H1 (cell line): ENCODE results near the gene SCAF11. TPM values are rescaled to one million over a fixed set of nuclear protein-coding genes. Genes with fewer than 3 reads are reported as not detected.

Experiments used
- CTCF ChIA-PET: fragments of 300-600 bp; sonication (Branson Sonifier 250); formaldehyde crosslinking; loops from one replicate; lab custom pipeline; 2021; ENCODE audit not compliant: partially characterized antibody; lab: Charles Lee
- POLR2A ChIA-PET: fragments of 300-600 bp; sonication (Branson Sonifier 250); formaldehyde crosslinking; loops from one replicate; lab custom pipeline; 2021; ENCODE audit warnings: inconsistent platforms; ENCODE audit not compliant: partially characterized antibody; lab: Charles Lee
- DNase-seq, 2 experiments: peaks; one replicate each; pipeline versions ENCODE4 v3.0.0 to v3.0.0-alpha.2; 2010 to 2022; ENCODE audit warnings: low spot score in 2 of 2, low read depth in 1 of 2, mixed read lengths in 1 of 2
- FAIRE-seq: peaks from 2 replicates; lab custom pipeline; 2011; peaks lifted over from hg19 to GRCh38; lab: Jason Lieb, UNC
- H2AFZ ChIP-seq: 2 replicates; pipeline ENCODE4 v1.8.1; 2012; ENCODE audit warnings: low read length, inconsistent platforms
- H2AK5ac ChIP-seq: 2 replicates; pipeline ENCODE4 v1.6.1; 2013; ENCODE audit warnings: low read depth, low read length
- H2BK120ac ChIP-seq: replicated peaks from 2 replicates; pipeline ENCODE3; 2013; ENCODE audit warnings: low read depth, low read length, inconsistent platforms
- H2BK12ac ChIP-seq: 2 replicates; pipeline ENCODE4 v1.6.1; 2013; ENCODE audit warnings: low read depth, low read length
- H2BK15ac ChIP-seq: 2 replicates; pipeline ENCODE4 v1.6.1; 2013; ENCODE audit warnings: low read length
- H2BK20ac ChIP-seq: 2 replicates; pipeline ENCODE4 v1.6.1; 2013; ENCODE audit warnings: low read length
- H2BK5ac ChIP-seq: 2 replicates; pipeline ENCODE4 v1.6.1; 2013; ENCODE audit warnings: low read depth, low read length
- H3K14ac ChIP-seq: 2 replicates; pipeline ENCODE4 v1.6.1; 2013; ENCODE audit warnings: inconsistent platforms; ENCODE audit not compliant: insufficient read length
- H3K18ac ChIP-seq: 2 replicates; pipeline ENCODE4 v1.6.1; 2013; ENCODE audit warnings: low read length; ENCODE audit errors: extremely low read depth
- H3K23ac ChIP-seq: 2 replicates; pipeline ENCODE4 v1.6.1; 2013; ENCODE audit warnings: inconsistent platforms; ENCODE audit not compliant: insufficient read length
- H3K23me2 ChIP-seq: 2 replicates; pipeline ENCODE4 v1.6.1; 2013; ENCODE audit warnings: low read depth, low read length
- H3K27ac ChIP-seq: 2 replicates; pipeline ENCODE4 v1.6.1; 2011; ENCODE audit warnings: low read depth, low read length, inconsistent platforms
- H3K27me3 ChIP-seq, 4 experiments: replicated peaks in 1 of 4; 1 replicate in 1 of 4; 2 replicates in 3 of 4; pipeline versions ENCODE4 v1.6.1 to v1.8.1; 2011 to 2013; ENCODE audit warnings: low read length in 3 of 4, mild to moderate bottlenecking in 3 of 4, inconsistent platforms in 2 of 4, mixed read lengths in 2 of 4, moderate library complexity in 1 of 4; ENCODE audit not compliant: control insufficient read depth in 3 of 4, insufficient read depth in 3 of 4; ENCODE audit errors: extremely low read depth in 1 of 4
- H3K36me3 ChIP-seq, 4 experiments: 2 replicates each; pipeline versions ENCODE4 v1.6.1 to v1.8.1; 2011 to 2013; ENCODE audit warnings: mild to moderate bottlenecking in 4 of 4, low read length in 3 of 4, moderate library complexity in 2 of 4, control low read depth in 1 of 4, inconsistent platforms in 1 of 4; ENCODE audit not compliant: insufficient read depth in 4 of 4, control insufficient read depth in 2 of 4
- H3K4ac ChIP-seq: replicated peaks from 2 replicates; pipeline ENCODE3; 2013; ENCODE audit warnings: low read length, low read depth, mixed read lengths, inconsistent platforms; ENCODE audit not compliant: insufficient read length
- H3K4me1 ChIP-seq, 4 experiments: replicated peaks in 1 of 4; 1 replicate in 1 of 4; 2 replicates in 3 of 4; pipeline versions ENCODE4 v1.6.1 to v1.8.1; 2011 to 2013; ENCODE audit warnings: low read length in 3 of 4, inconsistent platforms in 2 of 4, mixed read lengths in 1 of 4; ENCODE audit not compliant: insufficient read depth in 4 of 4, control insufficient read depth in 3 of 4
- H3K4me2 ChIP-seq, 2 experiments: 2 replicates each; pipeline versions ENCODE4 v1.6.1 to v1.8.1; 2011 to 2013; ENCODE audit warnings: low read depth in 2 of 2, low read length in 2 of 2, control low read depth in 1 of 2, inconsistent platforms in 1 of 2, mild to moderate bottlenecking in 1 of 2; ENCODE audit not compliant: insufficient read depth in 1 of 2
- H3K4me3 ChIP-seq, 4 experiments: fragments of 200-600, 300-600 bp in 1 of 4; sonication (generic), shearing (Covaris generic), sonication (Bioruptor Twin) in 1 of 4; 2 replicates each; pipeline versions ENCODE4 v1.5.1 to v1.8.1; 2011 to 2016; ENCODE audit warnings: low read length in 4 of 4, low read depth in 3 of 4, control low read depth in 2 of 4, inconsistent platforms in 2 of 4, mild to moderate bottlenecking in 2 of 4, mixed read lengths in 1 of 4, moderate library complexity in 1 of 4; ENCODE audit not compliant: insufficient read depth in 2 of 4; ENCODE audit errors: extremely low read depth in 1 of 4
- H3K56ac ChIP-seq: replicated peaks from 2 replicates; pipeline ENCODE3; 2013; ENCODE audit warnings: low read depth, mild to moderate bottlenecking, mixed read lengths, low read length, inconsistent platforms; ENCODE audit not compliant: insufficient read length
- H3K79me1 ChIP-seq: 2 replicates; pipeline ENCODE4 v1.6.1; 2013; ENCODE audit warnings: low read depth, low read length, control low read depth
- H3K79me2 ChIP-seq, 2 experiments: 2 replicates each; pipeline versions ENCODE4 v1.6.1 to v1.8.1; 2012 to 2013; ENCODE audit warnings: low read length in 2 of 2, mild to moderate bottlenecking in 2 of 2, inconsistent platforms in 1 of 2; ENCODE audit not compliant: insufficient read depth in 2 of 2, control insufficient read depth in 1 of 2
- H3K9ac ChIP-seq, 4 experiments: replicated peaks in 1 of 4; 1 replicate in 1 of 4; 2 replicates in 3 of 4; pipeline versions ENCODE4 v1.6.1 to v1.8.1; 2011 to 2013; ENCODE audit warnings: low read depth in 3 of 4, low read length in 3 of 4, control low read depth in 2 of 4, mild to moderate bottlenecking in 2 of 4, moderate library complexity in 2 of 4, inconsistent platforms in 1 of 4; ENCODE audit errors: extremely low read depth in 1 of 4
- H3K9me3 ChIP-seq, 2 experiments: 2 replicates each; pipeline versions ENCODE4 v1.6.1 to v1.8.1; 2012 to 2013; ENCODE audit warnings: mild to moderate bottlenecking in 2 of 2, moderate library complexity in 2 of 2, control low read depth in 1 of 2, inconsistent platforms in 1 of 2, low read depth in 1 of 2, low read length in 1 of 2, mixed read lengths in 1 of 2; ENCODE audit not compliant: insufficient read depth in 2 of 2
- H4K20me1 ChIP-seq, 2 experiments: replicated peaks in 1 of 2; 2 replicates each; pipeline versions ENCODE3 to v1.8.1; 2011 to 2013; ENCODE audit warnings: inconsistent platforms in 2 of 2, low read length in 2 of 2, mild to moderate bottlenecking in 1 of 2; ENCODE audit not compliant: insufficient read depth in 2 of 2, control insufficient read depth in 1 of 2
- H4K5ac ChIP-seq: 2 replicates; pipeline ENCODE4 v1.6.1; 2013; ENCODE audit warnings: low read length, low read depth, mixed read lengths, inconsistent platforms; ENCODE audit not compliant: insufficient read length
- H4K8ac ChIP-seq: 2 replicates; pipeline ENCODE4 v1.8.0; 2013; ENCODE audit warnings: mild to moderate bottlenecking, moderate library complexity, low read length, inconsistent platforms; ENCODE audit not compliant: insufficient read depth; ENCODE audit errors: extremely low read depth
- H4K91ac ChIP-seq: replicated peaks from 2 replicates; pipeline ENCODE3; 2013; ENCODE audit warnings: low read length, mixed read lengths, inconsistent platforms; ENCODE audit not compliant: insufficient read length
- POLR2A ChIP-seq, 2 experiments: IDR thresholded peaks; 1 replicate in 1 of 2; 2 replicates in 1 of 2; pipeline ENCODE4 v1.6.1; 2011; ENCODE audit warnings: low read depth in 2 of 2, low read length in 2 of 2, mild to moderate bottlenecking in 2 of 2; ENCODE audit errors: control extremely low read depth in 1 of 2
- POLR2AphosphoS5 ChIP-seq: IDR thresholded peaks from 2 replicates; pipeline ENCODE4 v1.6.1; 2011; ENCODE audit warnings: low read depth, low read length
- SRF ChIP-seq: IDR thresholded peaks from 2 replicates; pipeline ENCODE4 v1.6.1; 2011; ENCODE audit warnings: mild to moderate bottlenecking, low read depth, low read length, moderate library complexity
- whole genome bisulfite sequencing, 2 experiments: shearing (Covaris generic) in 1 of 2; methylation state at CpG; one replicate each; pipeline versions ENCODE4 v1.1.6 to v1.1.7; 2013 to 2015; ENCODE audit warnings: low lambda C conversion rate in 2 of 2, mixed read lengths in 2 of 2, inconsistent platforms in 1 of 2, low coverage in 1 of 2, missing lambda C conversion rate in 1 of 2; ENCODE audit not compliant: insufficient replicate concordance in 2 of 2, insufficient coverage in 1 of 2, insufficient read length in 1 of 2; ENCODE audit errors: extremely low coverage in 1 of 2, missing lambda C conversion rate in 1 of 2; 5-methylcytosine and 5-hydroxymethylcytosine counted together
- polyA plus RNA-seq, 7 experiments: library from polyadenylated mRNA; depleted of rRNA in 3 of 7; stranded (reverse) in 5 of 7; unstranded in 2 of 7; fragments of >200 nt in 5 of 7; fragments of 200-250 nt in 2 of 7; gene quantifications; 1 replicate in 5 of 7; 2 replicates in 1 of 7; 4 replicates in 1 of 7; pipeline versions ENCODE4 v1.2.1 to v1.2.3, GENCODE V29; 2011 to 2013; ENCODE audit warnings: missing spikeins in 2 of 7, mixed read lengths in 2 of 7
- total RNA-seq: library from RNA; stranded (reverse); fragmentation: NEBNext Ultra II Directional; extraction: Animal tissue kit (Norgen Biotek cat#: 25700); gene quantifications from 2 replicates; pipeline ENCODE4 v1.2.1, GENCODE V29; 2021

SCAF11 gene
- total and polyA plus RNA-seq, 2 of the 8 experiments (the other 6 are each of a cell fraction or from before 2014, with no cell fraction given), result 15.1 to 77.8 TPM

DNA sequence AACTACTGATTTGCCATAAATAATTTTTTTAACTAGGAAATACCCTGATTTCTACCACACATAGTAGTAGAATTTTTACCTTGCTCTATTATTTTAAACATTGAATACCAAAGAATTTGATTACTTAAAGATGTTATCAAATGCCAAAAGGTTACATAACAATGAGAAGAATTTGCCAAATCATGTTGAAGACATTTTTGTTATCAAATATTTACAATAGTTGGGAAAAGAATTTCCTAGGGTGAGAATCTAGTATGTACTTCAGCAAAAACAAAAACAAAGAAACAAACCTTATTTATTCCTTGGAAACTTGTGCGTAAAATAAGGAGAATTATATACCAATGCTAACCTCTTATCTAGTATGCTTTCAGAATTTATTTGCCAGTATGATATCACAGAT, 107.2 kb downstream of the SCAF11 start:
- no peak overlapping the region for H2BK12ac ChIP-seq
- no peak overlapping the region for H2BK15ac ChIP-seq
- H3K27ac ChIP-seq, result no peak overlapping the region
- ChIA-PET CTCF (interaction anchor here (0.6 to 0.7 kb wide), 2 partner anchors 10 to 689 kb away, joined by 3 to 4 read pairs; no protein-coding TSS in a partner anchor), POLR2A (no interaction called here)
- no peaks in the 10 kb centered on the region for H3K79me2 ChIP-seq
- H2BK20ac ChIP-seq, result no peak overlapping the region
- H3K23ac ChIP-seq, result no peak overlapping the region
- no peak for TF ChIP-seq SRF
- TF ChIP-seq POLR2A (IDR thresholded peaks at IDR 0.05; ENCODE audit: control extremely low read depth in 1 of 2, low read depth in 2 of 2, low read length in 2 of 2), result no peak
- no peak for TF ChIP-seq POLR2AphosphoS5
- no peak overlapping the region for H4K8ac ChIP-seq
- no peak overlapping the region for H3K14ac ChIP-seq
- H3K18ac ChIP-seq, result no peak overlapping the region
- WGBS, 2 experiments, result 94% methylated on average over 1 of the region's 1 CpG; no CpG with 5 or more reads in 1 of the 2 experiments
- no peak overlapping the region for H2BK5ac ChIP-seq
- H3K23me2 ChIP-seq, result no peaks in the 10 kb centered on the region
- H2BK120ac ChIP-seq, result no peak overlapping the region
- no peak overlapping the region for H3K4me3 ChIP-seq
- H3K79me1 ChIP-seq, result no peaks in the 10 kb centered on the region; the same call in 1 of the 2 replicates
- H4K20me1 ChIP-seq, result peaks cover 0 to 1% of the 10 kb centered on the region in 2 experiments
- peaks cover 0 to 13% (median 3%) of the 10 kb centered on the region in 4 experiments; a peak in 6 of 8 replicates for H3K36me3 ChIP-seq
- H3K9me3 ChIP-seq, result no peaks in the 10 kb centered on the region
- no peaks in the 10 kb centered on the region for H3K4me1 ChIP-seq
- no peak overlapping the region for H2AK5ac ChIP-seq
- FAIRE-seq, result no peak
- no peak for DNase-seq
- H4K91ac ChIP-seq, result no peak overlapping the region
- no peak overlapping the region for H3K4me2 ChIP-seq
- no peak overlapping the region for H4K5ac ChIP-seq
- H3K56ac ChIP-seq, result no peak overlapping the region
- no peak overlapping the region for H2AFZ ChIP-seq
- H3K27me3 ChIP-seq, result no peaks in the 10 kb centered on the region
- no peak overlapping the region for H3K9ac ChIP-seq
- H3K4ac ChIP-seq, result no peak overlapping the region
